Adipocyte (in vitro differentiated cells): ENCODE results near the gene CACNA2D2.

ENCODE experiments used
- DNase-seq: peaks from one replicate; pipeline ENCODE4 v3.0.0-alpha.2; 2015; ENCODE audit warnings: low read depth
- H3K27me3 ChIP-seq: replicated peaks from 2 replicates; pipeline ENCODE4 v1.7.0; 2013; ENCODE audit warnings: mild to moderate bottlenecking, low read length, moderate library complexity; ENCODE audit not compliant: control insufficient read depth, insufficient read depth
- H3K36me3 ChIP-seq: 2 replicates; pipeline ENCODE4 v1.7.0; 2013; ENCODE audit warnings: low read length, mild to moderate bottlenecking, moderate library complexity; ENCODE audit not compliant: control insufficient read depth, insufficient read depth, severe bottlenecking
- H3K4me1 ChIP-seq: 2 replicates; pipeline ENCODE4 v1.7.0; 2013; ENCODE audit warnings: mild to moderate bottlenecking, low read length, moderate library complexity; ENCODE audit not compliant: control insufficient read depth, insufficient read depth
- H3K4me3 ChIP-seq: 2 replicates; pipeline ENCODE4 v1.7.0; 2013; ENCODE audit warnings: mild to moderate bottlenecking, low read length, moderate library complexity
- H3K9ac ChIP-seq: 2 replicates; pipeline ENCODE4 v1.7.0; 2013; ENCODE audit warnings: mild to moderate bottlenecking, low read length, moderate library complexity
- H3K9me3 ChIP-seq: 2 replicates; pipeline ENCODE4 v1.7.0; 2013; ENCODE audit warnings: mild to moderate bottlenecking, low read length, moderate library complexity; ENCODE audit not compliant: control insufficient read depth

Gene CACNA2D2

GRCh38 chr3:50478051-50478450 is 25.4 kb downstream of the CACNA2D2 start:
- Histone ChIP-seq H3K4me3 (no peak overlapping the region), H3K4me1 (peaks cover 8% of the 10 kb centered on the region), H3K36me3 (no peaks in the 10 kb centered on the region), H3K9ac (no peak overlapping the region), H3K9me3 (peaks cover 5% of the 10 kb centered on the region), H3K27me3 (peaks cover 11% of the 10 kb centered on the region)
- DNase-seq = no peak

- Histone ChIP-seq H3K36me3 (no peaks in the 10 kb centered on the region), H3K27me3 (peaks cover 19% of the 10 kb centered on the region), H3K4me3 (no peak overlapping the region), H3K9me3 (peaks cover 5% of the 10 kb centered on the region), H3K9ac (no peak overlapping the region), H3K4me1 (peaks cover 8% of the 10 kb centered on the region)
- no peak for DNase-seq
Measured at GRCh38 chr3:50475348-50475747, 28.1 kb downstream of the CACNA2D2 start.

- H3K9ac ChIP-seq = no peak overlapping the region
- H3K9me3 ChIP-seq = peaks cover 5% of the 10 kb centered on the region
- peaks cover 8% of the 10 kb centered on the region for H3K4me1 ChIP-seq
- H3K4me3 ChIP-seq = no peak overlapping the region
- DNase-seq = peak; percentile 12
- H3K27me3 ChIP-seq = peaks cover 15% of the 10 kb centered on the region
- H3K36me3 ChIP-seq = no peaks in the 10 kb centered on the region
Measured at GRCh38 chr3:50474717-50475116, 28.7 kb downstream of the CACNA2D2 start.

GRCh38 chr3:50473768-50474167 is 29.7 kb downstream of the CACNA2D2 start:
- Histone ChIP-seq H3K27me3 (peaks cover 11% of the 10 kb centered on the region), H3K4me3 (no peak overlapping the region), H3K9me3 (peaks cover 3% of the 10 kb centered on the region), H3K9ac (no peak overlapping the region), H3K4me1 (peaks cover 8% of the 10 kb centered on the region), H3K36me3 (no peaks in the 10 kb centered on the region)
- no peak for DNase-seq

GRCh38 chr3:50472958-50473357 is 30.5 kb downstream of the CACNA2D2 start:
- Histone ChIP-seq H3K4me3 (no peak overlapping the region), H3K27me3 (peaks cover 11% of the 10 kb centered on the region), H3K9ac (no peak overlapping the region), H3K4me1 (peaks cover 8% of the 10 kb centered on the region), H3K36me3 (no peaks in the 10 kb centered on the region), H3K9me3 (no peaks in the 10 kb centered on the region)
- no peak for DNase-seq

- no peak for DNase-seq
- H3K4me1 ChIP-seq = peaks cover 8% of the 10 kb centered on the region
- H3K27me3 ChIP-seq = peaks cover 32% of the 10 kb centered on the region
- no peaks in the 10 kb centered on the region for H3K36me3 ChIP-seq
- no peak overlapping the region for H3K4me3 ChIP-seq
- H3K9me3 ChIP-seq = no peaks in the 10 kb centered on the region
- H3K9ac ChIP-seq = no peak overlapping the region
Measured at GRCh38 chr3:50470658-50471057, 32.8 kb downstream of the CACNA2D2 start.

GRCh38 chr3:50467919-50468318 is 35.5 kb downstream of the CACNA2D2 start:
- no peaks in the 10 kb centered on the region for H3K4me1 ChIP-seq
- no peak overlapping the region for H3K4me3 ChIP-seq
- H3K27me3 ChIP-seq = peaks cover 50% of the 10 kb centered on the region
- no peak overlapping the region for H3K9ac ChIP-seq
- no peak for DNase-seq
- no peaks in the 10 kb centered on the region for H3K9me3 ChIP-seq
- H3K36me3 ChIP-seq = no peaks in the 10 kb centered on the region

GRCh38 chr3:50466177-50466576 is 37.3 kb downstream of the CACNA2D2 start:
- no peaks in the 10 kb centered on the region for H3K4me1 ChIP-seq

GRCh38 chr3:50464569-50464968 is 38.9 kb downstream of the CACNA2D2 start:
- Histone ChIP-seq H3K36me3 (no peaks in the 10 kb centered on the region), H3K27me3 (peaks cover 55% of the 10 kb centered on the region), H3K9me3 (no peaks in the 10 kb centered on the region), H3K9ac (no peak overlapping the region), H3K4me3 (no peak overlapping the region), H3K4me1 (no peaks in the 10 kb centered on the region)
- DNase-seq = no peak

More at GRCh38 chr3:50466177-50466576, 37.3 kb downstream of the CACNA2D2 start:
- Histone ChIP-seq H3K9me3 (no peaks in the 10 kb centered on the region), H3K36me3 (no peaks in the 10 kb centered on the region), H3K9ac (no peak overlapping the region), H3K27me3 (peaks cover 52% of the 10 kb centered on the region), H3K4me3 (no peak overlapping the region)
- DNase-seq = no peak

GRCh38 chr3:50459785-50460184 is 43.6 kb downstream of the CACNA2D2 start:
- no peak overlapping the region for H3K9ac ChIP-seq
- no peak overlapping the region for H3K4me3 ChIP-seq
- H3K27me3 ChIP-seq = peaks cover 66% of the 10 kb centered on the region
- H3K9me3 ChIP-seq = no peaks in the 10 kb centered on the region
- DNase-seq = no peak
- H3K36me3 ChIP-seq = no peaks in the 10 kb centered on the region
- no peaks in the 10 kb centered on the region for H3K4me1 ChIP-seq

GRCh38 chr3:50457988-50458387 is 45.4 kb downstream of the CACNA2D2 start:
- no peak overlapping the region for H3K9ac ChIP-seq
- H3K9me3 ChIP-seq = no peaks in the 10 kb centered on the region
- H3K4me3 ChIP-seq = no peak overlapping the region
- DNase-seq = no peak
- no peaks in the 10 kb centered on the region for H3K4me1 ChIP-seq
- H3K27me3 ChIP-seq = peaks cover 61% of the 10 kb centered on the region
- H3K36me3 ChIP-seq = no peaks in the 10 kb centered on the region
